ENCODE data around the gene IRF1. TPM values are rescaled to one million over a fixed set of nuclear protein-coding genes. Genes with fewer than 3 reads are reported as not detected.

IRF1 gene
- total RNA-seq, 1 experiment from 2014 or later, result 4.5 TPM

- peak; percentile 62 for DNase-seq
- H3K36me3 ChIP-seq (replicated peaks; ENCODE audit: control insufficient read depth, insufficient read depth, low read length), result no peaks in the 10 kb centered on the region
- H3K27me3 ChIP-seq (ENCODE audit: control insufficient read depth, insufficient read depth, low read length), result no peaks in the 10 kb centered on the region
- no peak overlapping the region for H3K4me3 ChIP-seq (ENCODE audit: insufficient read depth, low read depth, low read length)
Observed at GRCh38 chr5:132459983-132460838, 30.4 kb downstream of the IRF1 start.

GRCh38 chr5:132459031-132459982 is 31.3 kb downstream of the IRF1 start:
- DNase-seq, result no peak
- no peaks in the 10 kb centered on the region for H3K36me3 ChIP-seq (replicated peaks; ENCODE audit: control insufficient read depth, insufficient read depth, low read length)
- no peaks in the 10 kb centered on the region for H3K27me3 ChIP-seq (ENCODE audit: control insufficient read depth, insufficient read depth, low read length)
- H3K4me3 ChIP-seq (ENCODE audit: insufficient read depth, low read depth, low read length), result no peak overlapping the region

- Histone ChIP-seq H3K27me3 (ENCODE audit: control insufficient read depth, insufficient read depth, low read length) (no peaks in the 10 kb centered on the region), H3K4me3 (ENCODE audit: insufficient read depth, low read depth, low read length) (no peak overlapping the region), H3K36me3 (replicated peaks; ENCODE audit: control insufficient read depth, insufficient read depth, low read length) (no peaks in the 10 kb centered on the region)
- no peak for DNase-seq
Observed at GRCh38 chr5:132458651-132459030, 31.9 kb downstream of the IRF1 start.

GRCh38 chr5:132458226-132458560 is 32.4 kb downstream of the IRF1 start:
- DNase-seq, result no peak
- Histone ChIP-seq H3K36me3 (replicated peaks; ENCODE audit: control insufficient read depth, insufficient read depth, low read length) (no peaks in the 10 kb centered on the region), H3K4me3 (ENCODE audit: insufficient read depth, low read depth, low read length) (no peak overlapping the region), H3K27me3 (ENCODE audit: control insufficient read depth, insufficient read depth, low read length) (no peaks in the 10 kb centered on the region)

- Histone ChIP-seq H3K36me3 (replicated peaks; ENCODE audit: control insufficient read depth, insufficient read depth, low read length) (no peaks in the 10 kb centered on the region), H3K27me3 (ENCODE audit: control insufficient read depth, insufficient read depth, low read length) (no peaks in the 10 kb centered on the region), H3K4me3 (ENCODE audit: insufficient read depth, low read depth, low read length) (no peak overlapping the region)
- DNase-seq, result no peak
Observed at GRCh38 chr5:132457371-132458225, 33.0 kb downstream of the IRF1 start.

- DNase-seq, result no peak
Observed at GRCh38 chr5:132456987-132457361, 33.6 kb downstream of the IRF1 start.

GRCh38 chr5:132456296-132456986 is 34.1 kb downstream of the IRF1 start:
- H3K27me3 ChIP-seq (ENCODE audit: control insufficient read depth, insufficient read depth, low read length), result no peaks in the 10 kb centered on the region
- no peak for DNase-seq
- no peaks in the 10 kb centered on the region for H3K36me3 ChIP-seq (replicated peaks; ENCODE audit: control insufficient read depth, insufficient read depth, low read length)
- H3K4me3 ChIP-seq (ENCODE audit: insufficient read depth, low read depth, low read length), result no peak overlapping the region

More at GRCh38 chr5:132456987-132457361, 33.6 kb downstream of the IRF1 start:
- Histone ChIP-seq H3K27me3 (ENCODE audit: control insufficient read depth, insufficient read depth, low read length) (no peaks in the 10 kb centered on the region), H3K4me3 (ENCODE audit: insufficient read depth, low read depth, low read length) (no peak overlapping the region), H3K36me3 (replicated peaks; ENCODE audit: control insufficient read depth, insufficient read depth, low read length) (no peaks in the 10 kb centered on the region)

- no peaks in the 10 kb centered on the region for H3K36me3 ChIP-seq (replicated peaks; ENCODE audit: control insufficient read depth, insufficient read depth, low read length)
- peak; percentile 69 for DNase-seq
- no peak overlapping the region for H3K4me3 ChIP-seq (ENCODE audit: insufficient read depth, low read depth, low read length)
- no peaks in the 10 kb centered on the region for H3K27me3 ChIP-seq (ENCODE audit: control insufficient read depth, insufficient read depth, low read length)
Observed at GRCh38 chr5:132455614-132456115, 34.9 kb downstream of the IRF1 start.

- DNase-seq, result no peak
- Histone ChIP-seq H3K4me3 (ENCODE audit: insufficient read depth, low read depth, low read length) (no peak overlapping the region), H3K27me3 (ENCODE audit: control insufficient read depth, insufficient read depth, low read length) (no peaks in the 10 kb centered on the region), H3K36me3 (replicated peaks; ENCODE audit: control insufficient read depth, insufficient read depth, low read length) (no peaks in the 10 kb centered on the region)
Observed at GRCh38 chr5:132454361-132454760, 36.2 kb downstream of the IRF1 start.

- Histone ChIP-seq H3K4me3 (ENCODE audit: insufficient read depth, low read depth, low read length) (no peak overlapping the region), H3K36me3 (replicated peaks; ENCODE audit: control insufficient read depth, insufficient read depth, low read length) (no peaks in the 10 kb centered on the region), H3K27me3 (ENCODE audit: control insufficient read depth, insufficient read depth, low read length) (no peaks in the 10 kb centered on the region)
- DNase-seq, result no peak
Observed at GRCh38 chr5:132451387-132451786, 39.2 kb downstream of the IRF1 start.

- no peaks in the 10 kb centered on the region for H3K36me3 ChIP-seq (replicated peaks; ENCODE audit: control insufficient read depth, insufficient read depth, low read length)
- no peaks in the 10 kb centered on the region for H3K27me3 ChIP-seq (ENCODE audit: control insufficient read depth, insufficient read depth, low read length)
- DNase-seq, result no peak
- H3K4me3 ChIP-seq (ENCODE audit: insufficient read depth, low read depth, low read length), result no peak overlapping the region
Observed at GRCh38 chr5:132449060-132449459, 41.5 kb downstream of the IRF1 start.

GRCh38 chr5:132447196-132447595 is 43.4 kb downstream of the IRF1 start:
- no peaks in the 10 kb centered on the region for H3K27me3 ChIP-seq (ENCODE audit: control insufficient read depth, insufficient read depth, low read length)
- no peaks in the 10 kb centered on the region for H3K36me3 ChIP-seq (replicated peaks; ENCODE audit: control insufficient read depth, insufficient read depth, low read length)
- no peak for DNase-seq
- no peak overlapping the region for H3K4me3 ChIP-seq (ENCODE audit: insufficient read depth, low read depth, low read length)

GRCh38 chr5:132446621-132447020 is 44.0 kb downstream of the IRF1 start:
- DNase-seq, result no peak
- Histone ChIP-seq H3K36me3 (replicated peaks; ENCODE audit: control insufficient read depth, insufficient read depth, low read length) (no peaks in the 10 kb centered on the region), H3K4me3 (ENCODE audit: insufficient read depth, low read depth, low read length) (no peak overlapping the region), H3K27me3 (ENCODE audit: control insufficient read depth, insufficient read depth, low read length) (no peaks in the 10 kb centered on the region)

- DNase-seq, result peak; percentile 53
- Histone ChIP-seq H3K4me3 (ENCODE audit: insufficient read depth, low read depth, low read length) (no peak overlapping the region), H3K36me3 (replicated peaks; ENCODE audit: control insufficient read depth, insufficient read depth, low read length) (no peaks in the 10 kb centered on the region)
Observed at GRCh38 chr5:132445930-132446329, 44.6 kb downstream of the IRF1 start.

More at GRCh38 chr5:132445930-132446329, 44.6 kb downstream of the IRF1 start:
- H3K27me3 ChIP-seq (ENCODE audit: control insufficient read depth, insufficient read depth, low read length), result no peaks in the 10 kb centered on the region
